ENCODE measurements around the gene PTOV1.

DNA sequence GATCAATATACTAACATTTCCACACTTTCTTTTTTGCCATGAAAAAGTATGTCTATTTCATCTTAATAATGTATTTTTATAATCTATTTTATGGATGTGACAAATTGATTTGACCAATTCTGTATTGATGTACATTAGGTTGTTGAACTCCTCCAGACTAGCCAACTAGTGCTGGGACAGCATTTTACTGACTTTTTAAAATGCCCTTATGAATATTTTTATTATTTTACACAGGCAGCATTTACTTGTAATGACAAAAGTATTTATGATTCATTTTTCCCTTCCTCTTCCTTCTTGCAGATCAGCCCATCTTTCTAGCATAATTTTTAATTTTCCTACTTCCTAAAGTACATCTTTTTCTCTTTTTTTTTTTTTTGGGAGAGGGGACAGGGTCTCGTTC, 36.9 kb upstream of the PTOV1 start:
- TF ChIP-seq, protein P1, sequence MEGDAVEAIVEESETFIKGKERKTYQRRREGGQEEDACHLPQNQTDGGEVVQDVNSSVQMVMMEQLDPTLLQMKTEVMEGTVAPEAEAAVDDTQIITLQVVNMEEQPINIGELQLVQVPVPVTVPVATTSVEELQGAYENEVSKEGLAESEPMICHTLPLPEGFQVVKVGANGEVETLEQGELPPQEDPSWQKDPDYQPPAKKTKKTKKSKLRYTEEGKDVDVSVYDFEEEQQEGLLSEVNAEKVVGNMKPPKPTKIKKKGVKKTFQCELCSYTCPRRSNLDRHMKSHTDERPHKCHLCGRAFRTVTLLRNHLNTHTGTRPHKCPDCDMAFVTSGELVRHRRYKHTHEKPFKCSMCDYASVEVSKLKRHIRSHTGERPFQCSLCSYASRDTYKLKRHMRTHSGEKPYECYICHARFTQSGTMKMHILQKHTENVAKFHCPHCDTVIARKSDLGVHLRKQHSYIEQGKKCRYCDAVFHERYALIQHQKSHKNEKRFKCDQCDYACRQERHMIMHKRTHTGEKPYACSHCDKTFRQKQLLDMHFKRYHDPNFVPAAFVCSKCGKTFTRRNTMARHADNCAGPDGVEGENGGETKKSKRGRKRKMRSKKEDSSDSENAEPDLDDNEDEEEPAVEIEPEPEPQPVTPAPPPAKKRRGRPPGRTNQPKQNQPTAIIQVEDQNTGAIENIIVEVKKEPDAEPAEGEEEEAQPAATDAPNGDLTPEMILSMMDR (IDR thresholded peaks at IDR 0.05; ENCODE audit: low read length), result no peak
- no peak for TF ChIP-seq EZH2 (optimal IDR thresholded peaks at IDR 0.05; ENCODE audit: low read depth, low read length)

Measured in MM.1S (cell line).